GM15510 (cell line): ENCODE measurements around the gene AGBL1.

Experiments
- POLR2A ChIP-seq: IDR thresholded peaks from 3 replicates; pipeline ENCODE4 v1.6.1; 2011; ENCODE audit warnings: borderline replicate concordance; ENCODE audit not compliant: insufficient read length; ENCODE audit errors: extremely low read depth

AGBL1 gene

GRCh38 chr15:86608461-86609205 lies 529.0 kb downstream of the AGBL1 start:
- no peak for TF ChIP-seq POLR2A

- no peak for TF ChIP-seq POLR2A
Observed at GRCh38 chr15:86609275-86609674, 529.6 kb downstream of the AGBL1 start.

GRCh38 chr15:86610038-86610437 lies 530.4 kb downstream of the AGBL1 start:
- TF ChIP-seq POLR2A = no peak

- no peak for TF ChIP-seq POLR2A
Observed at GRCh38 chr15:86611417-86612040, 531.9 kb downstream of the AGBL1 start.

GRCh38 chr15:86615411-86615810 lies 535.7 kb downstream of the AGBL1 start:
- TF ChIP-seq POLR2A = no peak

GRCh38 chr15:86615816-86616215 lies 536.1 kb downstream of the AGBL1 start:
- no peak for TF ChIP-seq POLR2A

GRCh38 chr15:86616771-86617170 lies 537.1 kb downstream of the AGBL1 start:
- TF ChIP-seq POLR2A = no peak

GRCh38 chr15:86620157-86620556 lies 540.5 kb downstream of the AGBL1 start:
- no peak for TF ChIP-seq POLR2A

- no peak for TF ChIP-seq POLR2A
Observed at GRCh38 chr15:86620641-86621349, 541.1 kb downstream of the AGBL1 start.

- no peak for TF ChIP-seq POLR2A
Observed at GRCh38 chr15:86623236-86623635, 543.6 kb downstream of the AGBL1 start.

- TF ChIP-seq POLR2A = no peak
Observed at GRCh38 chr15:86624261-86625036, 544.8 kb downstream of the AGBL1 start.

GRCh38 chr15:86629409-86630356 lies 550.0 kb downstream of the AGBL1 start:
- TF ChIP-seq POLR2A = no peak

GRCh38 chr15:86630946-86631345 lies 551.3 kb downstream of the AGBL1 start:
- no peak for TF ChIP-seq POLR2A

- no peak for TF ChIP-seq POLR2A
Observed at GRCh38 chr15:86634146-86634545, 554.5 kb downstream of the AGBL1 start.
